PC-9 (cell line): ENCODE data around the gene NEBL. TPM values are rescaled to one million over a fixed set of nuclear protein-coding genes. Genes with fewer than 3 reads are reported as not detected.

Experiments used
- BruUV-seq: library from RNA; stranded (reverse); fragments of 400-500 nt; replicated peaks from 2 replicates; lab custom pipeline; 2021; lab: Mats Ljungman, UMichigan
- CTCF ChIA-PET: fragments of 300-600 bp; sonication (Branson Sonifier 250); formaldehyde crosslinking; loops from one replicate; lab custom pipeline; 2022; ENCODE audit warnings: antibody characterized with exemption; lab: Charles Lee
- POLR2A ChIA-PET: fragments of 300-600 bp; sonication (Branson Sonifier 250); formaldehyde crosslinking; loops from one replicate; lab custom pipeline; 2022; ENCODE audit warnings: antibody characterized with exemption; ENCODE audit not compliant: unreplicated experiment; lab: Charles Lee
- DNase-seq, 2 experiments: peaks; one replicate each; pipeline versions ENCODE4 v3.0.0 to v3.0.0-alpha.2; 2015 to 2022; ENCODE audit warnings: mixed read lengths in 1 of 2
- H2AFZ ChIP-seq: fragments of 200-600 bp; sonication (generic); 2 replicates; pipeline ENCODE4 v1.8.1; 2017; ENCODE audit warnings: antibody characterized with exemption
- H3F3A ChIP-seq: fragments of 200-600 bp; sonication (generic); 2 replicates; pipeline ENCODE4 v1.8.1; 2017; ENCODE audit warnings: antibody characterized with exemption, mild to moderate bottlenecking, low read depth; ENCODE audit not compliant: insufficient read depth
- H3K27ac ChIP-seq: fragments of 200-600 bp; sonication (generic); 2 replicates; pipeline ENCODE4 v1.6.1; 2016; ENCODE audit warnings: mixed run types
- H3K27me3 ChIP-seq: fragments of 200-600 bp; sonication (generic); 2 replicates; pipeline ENCODE4 v1.6.1; 2016; ENCODE audit warnings: low read depth, mixed run types; ENCODE audit not compliant: insufficient read depth
- H3K36me3 ChIP-seq: fragments of 200-600 bp; sonication (generic); 2 replicates; pipeline ENCODE4 v1.6.1; 2016; ENCODE audit warnings: low read depth, mixed run types
- H3K4me1 ChIP-seq: fragments of 200-600 bp; sonication (generic); replicated peaks from 2 replicates; pipeline ENCODE4 v1.6.1; 2016; ENCODE audit warnings: mixed run types; ENCODE audit not compliant: insufficient read depth
- H3K4me2 ChIP-seq: fragments of 200-600 bp; sonication (generic); 2 replicates; pipeline ENCODE4 v1.6.1; 2017; ENCODE audit warnings: mixed run types
- H3K4me3 ChIP-seq: fragments of 200-600 bp; sonication (generic); 2 replicates; pipeline ENCODE4 v1.6.1; 2016; ENCODE audit warnings: mixed run types
- H3K79me2 ChIP-seq: fragments of 200-600 bp; sonication (generic); 2 replicates; pipeline ENCODE4 v1.6.1; 2017; ENCODE audit warnings: low read depth, mixed run types
- H3K9me2 ChIP-seq: fragments of 200-600 bp; sonication (generic); 2 replicates; pipeline ENCODE4 v1.8.1; 2017; ENCODE audit warnings: mild to moderate bottlenecking; ENCODE audit not compliant: insufficient read depth
- H3K9me3 ChIP-seq: fragments of 200-600 bp; sonication (generic); 2 replicates; pipeline ENCODE4 v1.8.1; 2016; ENCODE audit warnings: low read depth; ENCODE audit not compliant: insufficient read depth
- H4K20me1 ChIP-seq: fragments of 200-600 bp; sonication (generic); 2 replicates; pipeline ENCODE4 v1.8.1; 2017; ENCODE audit not compliant: insufficient read depth
- EZH2 ChIP-seq: fragments of 200-600 bp; sonication (generic); IDR thresholded peaks from 2 replicates; pipeline ENCODE4 v1.8.0; 2017; ENCODE audit warnings: antibody characterized with exemption, low read depth
- intact Hi-C: fragments of 100-400 bp; cut with micrococcal nuclease; formaldehyde crosslinking; loops from one replicate; pipeline ENCODE4 v1.10.0; 2022; ENCODE audit not compliant: unreplicated experiment
- total RNA-seq: library from RNA; stranded (reverse); gene quantifications from 2 replicates; pipeline ENCODE4 v1.2.3, GENCODE V29; 2021
- TF ChIP-seq, protein P1 (sequence below): fragments of 200-600 bp; sonication (generic); conservative IDR thresholded peaks from 2 replicates; pipeline ENCODE4 v1.6.1; 2017; ENCODE audit warnings: mixed run types, antibody characterized with exemption, mild to moderate bottlenecking, moderate library complexity

NEBL gene
- total RNA-seq, 1 experiment from 2014 or later: 22.6 TPM

DNA sequence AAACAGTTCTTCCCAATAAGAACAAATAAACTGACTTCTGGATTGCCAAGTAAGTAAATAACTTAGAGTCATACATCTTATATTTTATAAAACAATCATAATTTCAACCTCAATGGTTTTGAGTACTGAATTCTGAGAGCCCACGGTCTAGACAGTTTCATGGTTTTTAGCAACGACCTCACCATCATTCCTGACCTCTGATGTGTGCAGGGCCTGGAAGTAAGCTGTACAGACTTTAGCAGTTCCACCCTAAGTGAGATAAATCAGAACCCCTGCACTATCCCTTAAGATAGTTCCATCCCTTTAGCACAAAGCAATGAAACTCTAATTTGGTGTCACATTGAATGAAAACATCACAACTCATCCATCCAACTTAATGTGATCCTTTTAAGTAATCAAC is 86.0 kb downstream of the NEBL start:
- Histone ChIP-seq H3K4me2 (no peak overlapping the region), H4K20me1 (no peaks in the 10 kb centered on the region), H3K79me2 (no peaks in the 10 kb centered on the region), H3F3A (no peaks in the 10 kb centered on the region), H3K27ac (no peak overlapping the region), H3K36me3 (no peaks in the 10 kb centered on the region), H2AFZ (no peak overlapping the region), H3K4me1 (no peaks in the 10 kb centered on the region), H3K9me2 (no peaks in the 10 kb centered on the region), H3K4me3 (no peak overlapping the region), H3K9me3 (no peaks in the 10 kb centered on the region), H3K27me3 (no peaks in the 10 kb centered on the region)
- intact Hi-C loops: no loop called here
- DNase-seq: no peak
- TF ChIP-seq EZH2: no peak
- CTCF ChIA-PET: no interaction called here
- no TSS peak for BruUV-seq
- POLR2A ChIA-PET: no interaction called here

DNA sequence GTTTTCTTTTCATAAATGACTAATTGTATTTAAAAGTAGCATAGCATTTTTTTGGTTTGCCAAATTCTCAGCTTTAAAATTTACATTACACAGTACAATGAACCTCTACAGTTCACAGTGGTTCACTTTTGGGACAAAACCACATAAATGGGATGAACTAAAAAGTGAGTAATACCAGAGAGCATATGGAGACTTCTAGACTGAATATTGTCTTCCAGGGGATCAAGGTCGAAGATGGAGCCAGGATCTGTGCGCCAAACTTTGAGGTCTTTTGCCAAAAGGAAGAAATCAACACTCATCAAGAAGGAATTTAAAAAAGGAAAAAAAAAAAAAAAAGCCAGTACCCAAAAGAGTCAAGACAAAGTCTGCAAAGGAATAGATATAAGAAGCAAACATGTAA is 87.5 kb downstream of the NEBL start:
- Histone ChIP-seq H3K9me3 (no peaks in the 10 kb centered on the region), H2AFZ (no peak overlapping the region), H3K4me3 (no peak overlapping the region), H3K4me2 (no peak overlapping the region), H3K36me3 (no peaks in the 10 kb centered on the region), H3K79me2 (no peaks in the 10 kb centered on the region), H3F3A (no peaks in the 10 kb centered on the region), H3K9me2 (no peaks in the 10 kb centered on the region), H4K20me1 (no peaks in the 10 kb centered on the region), H3K27ac (no peak overlapping the region), H3K4me1 (no peaks in the 10 kb centered on the region), H3K27me3 (no peaks in the 10 kb centered on the region)
- TF ChIP-seq, protein P1, sequence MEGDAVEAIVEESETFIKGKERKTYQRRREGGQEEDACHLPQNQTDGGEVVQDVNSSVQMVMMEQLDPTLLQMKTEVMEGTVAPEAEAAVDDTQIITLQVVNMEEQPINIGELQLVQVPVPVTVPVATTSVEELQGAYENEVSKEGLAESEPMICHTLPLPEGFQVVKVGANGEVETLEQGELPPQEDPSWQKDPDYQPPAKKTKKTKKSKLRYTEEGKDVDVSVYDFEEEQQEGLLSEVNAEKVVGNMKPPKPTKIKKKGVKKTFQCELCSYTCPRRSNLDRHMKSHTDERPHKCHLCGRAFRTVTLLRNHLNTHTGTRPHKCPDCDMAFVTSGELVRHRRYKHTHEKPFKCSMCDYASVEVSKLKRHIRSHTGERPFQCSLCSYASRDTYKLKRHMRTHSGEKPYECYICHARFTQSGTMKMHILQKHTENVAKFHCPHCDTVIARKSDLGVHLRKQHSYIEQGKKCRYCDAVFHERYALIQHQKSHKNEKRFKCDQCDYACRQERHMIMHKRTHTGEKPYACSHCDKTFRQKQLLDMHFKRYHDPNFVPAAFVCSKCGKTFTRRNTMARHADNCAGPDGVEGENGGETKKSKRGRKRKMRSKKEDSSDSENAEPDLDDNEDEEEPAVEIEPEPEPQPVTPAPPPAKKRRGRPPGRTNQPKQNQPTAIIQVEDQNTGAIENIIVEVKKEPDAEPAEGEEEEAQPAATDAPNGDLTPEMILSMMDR: no peak
- no peak for TF ChIP-seq EZH2
- no peak for DNase-seq
- CTCF ChIA-PET: no interaction called here
- no TSS peak for BruUV-seq
- POLR2A ChIA-PET: no interaction called here
- intact Hi-C loops: no loop called here

- intact Hi-C loops: no loop called here
- H2AFZ ChIP-seq: no peak overlapping the region
- H3K4me1 ChIP-seq: no peaks in the 10 kb centered on the region
- H3K27me3 ChIP-seq: no peaks in the 10 kb centered on the region
- no peaks in the 10 kb centered on the region for H4K20me1 ChIP-seq
- H3K9me3 ChIP-seq: no peaks in the 10 kb centered on the region
- no peak for DNase-seq
- no TSS peak for BruUV-seq
- no peaks in the 10 kb centered on the region for H3K9me2 ChIP-seq
- no peak overlapping the region for H3K4me3 ChIP-seq
- no peaks in the 10 kb centered on the region for H3K36me3 ChIP-seq
- H3K27ac ChIP-seq: no peak overlapping the region
- no peak overlapping the region for H3K4me2 ChIP-seq
- H3K79me2 ChIP-seq: no peaks in the 10 kb centered on the region
- no peaks in the 10 kb centered on the region for H3F3A ChIP-seq
- TF ChIP-seq, protein P1: no peak
- TF ChIP-seq EZH2: no peak
- ChIA-PET POLR2A (no interaction called here), CTCF (no interaction called here)
Observed at GRCh38 chr10:20806487-20806886, 90.6 kb downstream of the NEBL start.

DNA sequence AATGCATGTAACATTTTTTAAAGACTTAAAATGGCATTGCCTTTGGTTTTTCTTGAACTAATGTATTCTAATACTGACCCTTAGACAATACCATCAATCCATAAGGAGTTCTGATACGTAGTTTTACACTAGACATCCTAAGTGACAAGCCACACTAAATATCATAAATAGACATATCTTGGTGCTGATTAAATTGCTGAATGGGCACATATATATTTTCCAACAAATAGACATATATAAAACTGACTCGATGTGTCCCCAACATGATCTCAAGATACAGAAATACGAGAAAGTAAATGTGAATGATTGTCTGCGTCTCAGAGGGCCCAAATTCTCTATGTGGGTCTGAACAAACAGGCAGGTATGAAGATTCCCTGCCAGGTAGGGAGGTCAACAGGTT is 99.8 kb downstream of the NEBL start:
- Histone ChIP-seq H3K9me3 (no peaks in the 10 kb centered on the region), H3K27me3 (no peaks in the 10 kb centered on the region), H3F3A (no peaks in the 10 kb centered on the region), H3K36me3 (no peaks in the 10 kb centered on the region), H3K4me1 (no peaks in the 10 kb centered on the region), H3K4me2 (no peak overlapping the region), H4K20me1 (no peaks in the 10 kb centered on the region), H2AFZ (no peak overlapping the region), H3K4me3 (no peak overlapping the region), H3K79me2 (no peaks in the 10 kb centered on the region), H3K27ac (no peak overlapping the region), H3K9me2 (no peaks in the 10 kb centered on the region)
- intact Hi-C loops: no loop called here
- ChIA-PET CTCF (no interaction called here), POLR2A (no interaction called here)
- TF ChIP-seq EZH2: no peak
- TF ChIP-seq, protein P1: no peak
- DNase-seq: no peak
- no TSS peak for BruUV-seq
